ENCODE results near the gene NKX2-2. TPM values are rescaled to one million over a fixed set of nuclear protein-coding genes. Genes with fewer than 3 reads are reported as not detected.
A peak's percentile ranks its signal among the peaks of the same experiment; 100 is the strongest.

The NKX2-2 gene
- 5.7 and 19.8 TPM in 2 replicates for total RNA-seq (2014; rRNA removed; shearing (Covaris generic))

DNA sequence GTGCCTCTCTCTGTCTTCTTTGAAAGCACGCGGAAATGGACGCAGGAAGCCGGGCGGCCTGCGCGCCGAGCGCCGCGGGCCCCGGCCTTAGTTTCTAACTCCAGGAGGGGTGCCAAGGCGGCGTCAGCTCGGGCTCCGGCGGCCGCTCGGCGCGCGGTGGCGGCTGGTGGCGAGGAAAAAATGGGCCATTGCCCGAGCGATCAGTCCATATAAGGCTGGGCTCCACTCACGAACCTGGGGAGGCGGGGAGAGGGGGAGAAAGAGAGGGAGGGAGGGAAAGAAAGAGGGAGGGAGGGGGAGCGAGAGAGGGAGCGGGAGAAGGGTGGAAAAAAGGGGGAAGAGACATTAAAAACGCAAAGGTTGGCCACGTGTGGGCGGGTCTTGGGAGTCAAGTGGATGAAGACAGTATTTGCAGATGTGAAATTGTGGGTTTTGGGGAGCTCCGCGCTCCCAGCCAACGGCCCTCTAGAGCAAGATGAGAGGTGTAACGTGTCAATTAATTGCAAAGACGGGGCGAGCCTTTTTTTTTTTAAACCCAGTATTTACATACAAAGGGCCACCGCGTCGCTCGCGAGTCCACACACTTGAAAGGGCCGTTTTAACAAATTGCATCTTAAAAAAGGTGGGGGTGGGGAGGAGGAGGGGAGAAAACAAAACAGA is at the start of gene NKX2-2:
TSS of gene NKX2-2 (minus strand) at position 184 of the 660 bp plus-strand sequence. CDS start 395 bp downstream, outside the sequence.
- H3K27ac ChIP-seq = peak within 1 kb of the TSS; percentile 66
- H3K4me1 ChIP-seq (replicated peaks) = peaks cover 12% of the 10 kb centered on the region
- H3K36me3 ChIP-seq = peaks cover 35% of the 10 kb centered on the region
- peak; percentile 76 to 93 for DNase-seq (ENCODE audit: low read depth in 1 of 2, low spot score in 2 of 2)
- no peaks in the 10 kb centered on the region for H3K27me3 ChIP-seq (replicated peaks)
- H3K4me3 ChIP-seq = peak within 1 kb of the TSS; percentile 82
- no peaks in the 10 kb centered on the region for H3K9me3 ChIP-seq (replicated peaks)

DNA sequence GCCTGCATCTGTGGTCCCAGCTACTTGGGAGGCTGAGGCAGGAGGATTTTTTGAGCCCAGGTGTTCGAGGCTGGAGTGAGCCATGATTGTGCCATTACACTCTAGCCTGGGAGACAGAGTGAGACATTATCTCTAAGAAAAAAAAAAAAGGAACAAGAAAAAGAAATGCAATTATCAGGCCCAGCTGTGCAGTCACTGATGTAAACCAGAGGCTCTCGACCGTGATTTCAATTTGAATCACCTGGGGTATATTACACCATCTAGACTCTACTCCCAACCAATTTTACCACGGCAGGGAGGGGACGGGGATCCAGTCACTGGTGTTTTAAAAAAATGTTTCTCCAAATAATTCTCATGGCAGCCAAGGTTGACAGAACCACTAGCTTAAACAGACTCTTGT is 48.8 kb upstream of the NKX2-2 start:
- H3K27ac ChIP-seq = no peak overlapping the region
- H3K9me3 ChIP-seq (replicated peaks) = no peaks in the 10 kb centered on the region
- no peaks in the 10 kb centered on the region; the same call in none of the 2 replicates for H3K27me3 ChIP-seq (replicated peaks)
- DNase-seq (ENCODE audit: low read depth in 1 of 2, low spot score in 2 of 2) = no peak
- H3K36me3 ChIP-seq = no peaks in the 10 kb centered on the region
- no peak overlapping the region for H3K4me3 ChIP-seq
- no peaks in the 10 kb centered on the region for H3K4me1 ChIP-seq (replicated peaks)

DNA sequence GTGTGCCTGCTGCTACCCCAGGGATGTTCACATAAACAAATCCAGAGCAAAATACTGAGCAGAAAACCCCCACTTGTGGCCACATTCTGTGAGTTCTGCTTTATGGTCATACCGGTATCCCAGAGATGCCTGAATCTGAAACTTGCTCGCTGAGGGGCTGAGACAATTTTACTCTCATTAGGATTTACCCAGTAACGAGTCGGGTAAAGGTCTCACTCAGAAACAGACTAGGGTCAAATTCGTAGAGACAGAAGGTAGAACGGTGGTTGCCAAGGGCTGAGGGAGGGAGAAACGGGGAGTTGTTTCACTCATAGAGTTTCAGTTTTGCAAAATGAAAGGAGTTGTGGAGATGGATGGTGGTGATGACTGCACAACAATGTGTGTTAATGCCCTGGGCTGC is 45.4 kb upstream of the NKX2-2 start:
- Histone ChIP-seq H3K36me3 (no peaks in the 10 kb centered on the region), H3K9me3 (replicated peaks) (no peaks in the 10 kb centered on the region), H3K4me3 (no peak overlapping the region), H3K4me1 (replicated peaks) (no peaks in the 10 kb centered on the region), H3K27ac (no peak overlapping the region), H3K27me3 (replicated peaks) (no peaks in the 10 kb centered on the region; the same call in 1 of the 2 replicates)
- DNase-seq (ENCODE audit: low read depth in 1 of 2, low spot score in 2 of 2) = no peak

DNA sequence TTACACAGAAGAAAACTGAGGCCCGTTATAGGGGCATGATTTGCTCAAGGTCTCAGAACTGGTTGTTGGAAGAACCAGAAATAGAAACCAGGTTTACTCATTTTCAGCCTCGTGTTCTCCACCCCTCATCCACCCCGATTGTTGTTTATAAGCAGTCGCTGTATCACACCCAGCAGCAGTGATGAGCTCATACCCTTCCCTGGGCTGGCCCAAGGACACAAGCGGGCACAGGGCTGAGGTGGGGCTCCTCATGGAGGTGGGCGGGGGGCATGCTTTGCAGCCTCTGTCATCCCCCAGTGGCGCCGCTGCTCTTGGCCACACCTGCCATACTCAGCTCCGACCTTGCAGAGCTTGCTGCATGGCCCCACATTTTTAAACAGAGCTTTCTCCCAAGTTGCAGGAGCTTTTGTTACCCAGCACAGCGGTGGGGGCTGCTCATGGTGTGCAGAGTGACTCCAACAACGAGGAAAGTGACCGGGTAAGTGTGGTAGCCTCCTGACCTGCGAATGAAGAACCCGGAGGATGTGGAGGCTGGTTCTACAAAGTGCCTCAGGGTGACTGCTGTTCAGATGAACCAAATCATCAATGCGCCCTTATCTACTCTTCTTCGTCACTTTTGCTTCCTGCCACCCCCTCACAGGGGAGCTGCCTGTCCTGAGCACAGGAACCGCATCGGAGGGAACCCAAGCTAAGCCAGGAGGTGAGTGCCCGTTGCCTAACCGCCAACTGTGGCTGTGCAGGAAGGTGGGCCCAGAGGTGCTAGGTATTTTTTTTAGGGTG is 43.6 kb upstream of the NKX2-2 start:
- no peaks in the 10 kb centered on the region for H3K36me3 ChIP-seq
- H3K4me3 ChIP-seq = no peak overlapping the region
- H3K27me3 ChIP-seq (replicated peaks) = no peaks in the 10 kb centered on the region; the same call in 1 of the 2 replicates
- DNase-seq (ENCODE audit: low read depth in 1 of 2, low spot score in 2 of 2) = no peak
- H3K27ac ChIP-seq = no peak overlapping the region
- H3K9me3 ChIP-seq (replicated peaks) = no peaks in the 10 kb centered on the region
- H3K4me1 ChIP-seq (replicated peaks) = no peaks in the 10 kb centered on the region

DNA sequence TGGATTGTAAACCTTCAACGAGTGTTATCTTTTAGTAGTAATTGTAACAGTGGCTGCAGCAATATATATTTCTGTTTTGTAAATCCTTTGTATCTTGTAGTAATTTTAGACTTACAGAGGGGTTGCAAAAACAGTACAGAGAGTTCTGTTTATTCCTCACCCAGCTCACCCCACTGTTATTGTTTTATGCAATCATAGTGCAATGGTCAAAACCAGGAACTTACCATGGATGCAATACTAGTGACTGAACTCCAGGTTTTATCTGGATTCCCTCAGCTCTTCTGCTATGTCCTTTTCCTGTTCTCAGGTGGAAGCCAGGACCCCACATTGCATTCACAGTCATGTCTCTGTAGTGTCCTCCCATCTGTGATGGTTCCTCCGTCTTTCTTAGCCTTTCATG is 42.5 kb upstream of the NKX2-2 start:
- H3K4me1 ChIP-seq (replicated peaks) = no peaks in the 10 kb centered on the region
- H3K9me3 ChIP-seq (replicated peaks) = no peaks in the 10 kb centered on the region
- no peak overlapping the region for H3K27ac ChIP-seq
- no peaks in the 10 kb centered on the region for H3K36me3 ChIP-seq
- no peak for DNase-seq (ENCODE audit: low read depth in 1 of 2, low spot score in 2 of 2)
- H3K27me3 ChIP-seq (replicated peaks) = no peaks in the 10 kb centered on the region; the same call in 1 of the 2 replicates
- no peak overlapping the region for H3K4me3 ChIP-seq

DNA sequence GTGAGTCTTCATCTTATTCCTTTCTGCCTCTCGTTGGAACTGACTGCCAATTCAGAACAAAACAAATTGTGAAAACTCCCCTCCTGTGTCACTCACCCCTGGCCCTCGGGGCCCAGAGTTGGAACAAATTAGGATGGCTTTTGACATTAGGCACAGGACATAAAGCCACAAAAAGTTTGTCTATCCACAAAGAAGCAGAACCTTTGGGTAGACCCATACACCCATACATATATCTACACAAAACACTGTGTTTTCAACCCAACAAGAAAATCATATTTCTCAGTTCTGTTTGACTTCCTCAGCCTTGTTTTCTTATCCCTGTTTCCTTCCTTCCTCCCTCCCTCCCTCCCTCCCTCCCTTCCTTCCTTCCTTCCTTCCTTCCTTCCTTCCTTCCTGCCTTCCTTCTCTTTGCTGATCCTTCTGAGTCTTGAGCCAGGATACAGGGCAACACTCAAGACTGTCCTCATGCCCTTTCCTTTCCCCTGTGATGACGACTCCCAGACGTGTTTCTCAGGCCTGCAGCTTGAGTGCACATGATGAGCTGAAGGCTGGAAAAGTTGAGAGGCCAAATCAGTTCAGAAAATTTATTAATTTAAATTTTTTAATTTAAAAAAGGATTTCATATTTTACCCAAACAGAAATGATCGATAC is 41.7 kb upstream of the NKX2-2 start:
- H3K27ac ChIP-seq = no peak overlapping the region

DNA sequence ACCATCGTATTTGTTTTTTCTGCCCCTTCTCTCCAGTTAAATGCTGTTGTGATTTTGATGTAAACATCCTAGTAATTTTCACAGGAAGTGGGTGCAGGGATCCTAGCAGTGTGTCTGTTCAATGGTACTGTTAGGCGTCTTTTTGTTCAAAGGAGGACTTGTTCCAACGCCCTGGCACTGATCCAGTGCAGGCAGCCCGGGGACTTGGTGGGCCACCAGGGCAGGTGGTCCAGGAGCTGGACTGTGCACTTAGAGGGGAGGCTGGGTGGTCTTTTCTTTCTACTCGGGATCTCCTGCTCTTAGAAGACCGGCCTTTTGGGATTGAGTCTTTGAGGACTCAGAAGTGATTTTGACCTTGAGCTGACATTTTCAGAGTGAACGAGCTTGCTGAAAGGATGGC is 41.1 kb upstream of the NKX2-2 start:
- no peaks in the 10 kb centered on the region for H3K27me3 ChIP-seq (replicated peaks)
- no peak for DNase-seq (ENCODE audit: low read depth in 1 of 2, low spot score in 2 of 2)
- H3K36me3 ChIP-seq = no peaks in the 10 kb centered on the region
- H3K4me1 ChIP-seq (replicated peaks) = no peaks in the 10 kb centered on the region
- no peak overlapping the region for H3K27ac ChIP-seq
- H3K9me3 ChIP-seq (replicated peaks) = no peaks in the 10 kb centered on the region
- H3K4me3 ChIP-seq = no peak overlapping the region

More for the DNA sequence above, 41.7 kb upstream of the NKX2-2 start:
- no peaks in the 10 kb centered on the region; the same call in 1 of the 2 replicates for H3K27me3 ChIP-seq (replicated peaks)
- DNase-seq (ENCODE audit: low read depth in 1 of 2, low spot score in 2 of 2) = no peak
- H3K36me3 ChIP-seq = no peaks in the 10 kb centered on the region
- no peaks in the 10 kb centered on the region for H3K9me3 ChIP-seq (replicated peaks)
- H3K4me1 ChIP-seq (replicated peaks) = no peaks in the 10 kb centered on the region
- no peak overlapping the region for H3K4me3 ChIP-seq

DNA sequence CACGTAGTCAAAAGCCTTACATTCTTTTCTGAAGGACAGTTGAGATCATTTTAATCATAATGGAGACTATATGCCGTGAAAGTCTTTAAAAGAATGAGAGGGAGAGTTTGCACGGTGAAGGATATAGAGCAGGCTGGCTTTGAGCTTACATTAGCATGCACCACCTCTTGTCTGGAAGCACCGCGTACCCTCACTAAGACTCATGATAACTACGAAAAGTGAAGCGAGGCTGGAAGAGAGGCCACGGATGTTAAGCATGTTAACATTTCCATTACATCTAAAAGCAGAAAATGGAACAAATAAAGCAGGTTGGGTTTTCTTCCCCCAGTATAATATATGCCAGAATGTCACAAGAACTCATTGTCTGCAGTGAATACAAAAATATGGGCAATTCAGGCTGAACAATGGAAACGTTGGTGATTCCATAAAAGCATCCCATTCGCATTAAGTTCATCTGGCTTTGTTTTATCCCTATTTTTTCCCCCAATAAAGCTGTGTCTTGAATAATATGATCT is 40.6 kb upstream of the NKX2-2 start:
- H3K4me3 ChIP-seq = no peak overlapping the region
- DNase-seq (ENCODE audit: low read depth in 1 of 2, low spot score in 2 of 2) = no peak
- no peaks in the 10 kb centered on the region for H3K4me1 ChIP-seq (replicated peaks)
- no peaks in the 10 kb centered on the region for H3K27me3 ChIP-seq (replicated peaks)
- no peaks in the 10 kb centered on the region for H3K36me3 ChIP-seq
- no peak overlapping the region for H3K27ac ChIP-seq
- H3K9me3 ChIP-seq (replicated peaks) = no peaks in the 10 kb centered on the region

DNA sequence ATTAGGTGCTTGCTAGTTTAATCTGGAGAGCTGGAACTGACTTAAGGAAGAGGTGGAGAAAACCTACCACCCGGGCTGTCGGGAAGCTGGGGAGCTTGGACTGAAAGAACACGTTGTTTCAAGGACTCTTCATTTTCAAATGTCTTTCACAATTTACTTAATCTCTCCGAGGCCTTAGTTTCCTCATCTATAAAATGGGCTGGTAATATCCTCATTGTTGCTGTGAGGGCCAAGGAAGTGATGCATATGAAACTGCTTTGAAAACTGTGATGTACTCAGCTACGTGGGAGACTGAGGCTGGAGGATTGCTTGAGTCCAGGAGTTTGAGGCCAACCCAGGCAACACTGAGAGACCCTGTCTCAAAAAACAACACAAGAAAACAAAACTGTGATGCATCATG is 36.7 kb upstream of the NKX2-2 start:
- no peaks in the 10 kb centered on the region for H3K27me3 ChIP-seq (replicated peaks)
- no peak overlapping the region for H3K27ac ChIP-seq
- H3K36me3 ChIP-seq = no peaks in the 10 kb centered on the region
- no peak overlapping the region for H3K4me3 ChIP-seq
- no peak for DNase-seq (ENCODE audit: low read depth in 1 of 2, low spot score in 2 of 2)
- H3K9me3 ChIP-seq (replicated peaks) = no peaks in the 10 kb centered on the region
- H3K4me1 ChIP-seq (replicated peaks) = no peaks in the 10 kb centered on the region

DNA sequence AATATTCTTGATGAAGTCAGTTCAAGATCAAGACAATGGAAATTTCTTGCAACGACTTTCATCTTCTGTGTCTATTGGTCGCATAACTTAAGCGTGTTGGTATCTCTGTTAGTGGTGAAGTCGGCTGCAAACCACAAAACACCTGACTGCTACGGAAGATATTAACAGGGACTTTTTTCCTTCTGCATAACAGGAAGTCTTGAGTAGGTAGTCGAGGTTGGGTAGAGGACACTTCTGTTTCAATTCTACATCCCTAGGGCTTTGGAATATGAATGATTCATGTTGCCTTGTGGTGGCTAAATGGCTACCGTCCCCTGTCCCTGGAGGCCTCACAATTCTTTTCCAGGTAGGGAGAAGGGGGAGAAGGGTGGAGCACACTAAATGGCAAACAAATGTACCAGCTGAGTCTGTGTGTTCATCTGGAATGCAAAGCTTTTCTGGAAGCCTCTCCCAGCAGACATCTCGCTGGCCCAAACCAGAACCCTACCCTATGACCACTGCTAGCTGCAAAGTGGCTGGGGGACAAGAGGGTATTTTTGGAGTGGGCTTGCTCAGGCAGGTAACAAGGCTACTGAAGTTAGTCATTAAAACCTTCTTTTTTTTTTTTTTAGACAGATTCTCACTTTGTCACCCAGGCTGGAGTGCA is 34.6 kb upstream of the NKX2-2 start:
- no peak overlapping the region for H3K4me3 ChIP-seq
- H3K36me3 ChIP-seq = no peaks in the 10 kb centered on the region
- no peak for DNase-seq (ENCODE audit: low read depth in 1 of 2, low spot score in 2 of 2)

DNA sequence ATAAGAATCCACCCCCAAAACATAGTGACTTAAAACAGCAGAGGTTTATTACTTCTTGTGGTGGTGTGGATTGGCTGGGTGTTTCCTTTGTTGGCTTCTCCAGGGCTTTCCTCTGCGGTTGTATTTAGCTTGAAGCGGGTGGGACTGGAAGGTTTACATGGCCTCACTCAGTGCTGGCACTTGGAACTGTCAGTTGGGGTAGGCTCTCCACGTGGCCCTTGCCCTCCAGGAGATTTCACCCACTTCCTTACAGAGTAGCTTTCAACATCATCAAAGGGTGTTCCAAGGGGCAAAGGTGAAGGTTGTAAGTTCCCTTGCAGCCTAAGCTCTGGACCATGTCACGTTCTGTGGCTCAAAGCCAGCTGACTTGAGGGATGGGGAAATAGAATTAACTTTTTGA is 32.5 kb upstream of the NKX2-2 start:
- DNase-seq (ENCODE audit: low read depth in 1 of 2, low spot score in 2 of 2) = no peak
- H3K9me3 ChIP-seq (replicated peaks) = no peaks in the 10 kb centered on the region
- H3K27ac ChIP-seq = no peak overlapping the region
- H3K36me3 ChIP-seq = no peaks in the 10 kb centered on the region
- H3K27me3 ChIP-seq (replicated peaks) = no peaks in the 10 kb centered on the region
- H3K4me3 ChIP-seq = no peak overlapping the region
- H3K4me1 ChIP-seq (replicated peaks) = no peaks in the 10 kb centered on the region

More for the DNA sequence above, 34.6 kb upstream of the NKX2-2 start:
- Histone ChIP-seq H3K27me3 (replicated peaks) (no peaks in the 10 kb centered on the region), H3K27ac (no peak overlapping the region), H3K9me3 (replicated peaks) (no peaks in the 10 kb centered on the region), H3K4me1 (replicated peaks) (no peaks in the 10 kb centered on the region)

DNA sequence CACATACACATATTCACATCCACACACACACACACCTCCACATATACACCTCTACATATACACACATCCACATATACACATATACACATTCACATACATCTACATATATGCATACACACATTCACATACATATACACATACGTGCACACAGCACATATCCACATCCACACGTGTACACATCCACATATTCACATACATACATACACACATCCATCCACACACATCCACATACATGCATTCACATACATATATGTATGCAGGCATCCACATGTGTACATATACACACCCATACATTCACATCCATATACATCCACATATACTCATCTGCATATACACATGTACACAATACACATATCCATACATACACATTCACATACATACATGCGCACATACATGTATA is 25.6 kb upstream of the NKX2-2 start:
- no peak overlapping the region for H3K4me3 ChIP-seq
- DNase-seq (ENCODE audit: low read depth in 1 of 2, low spot score in 2 of 2) = no peak
- no peaks in the 10 kb centered on the region for H3K36me3 ChIP-seq
- H3K27ac ChIP-seq = no peak overlapping the region
- H3K9me3 ChIP-seq (replicated peaks) = no peaks in the 10 kb centered on the region
- no peaks in the 10 kb centered on the region for H3K4me1 ChIP-seq (replicated peaks)
- no peaks in the 10 kb centered on the region for H3K27me3 ChIP-seq (replicated peaks)

DNA sequence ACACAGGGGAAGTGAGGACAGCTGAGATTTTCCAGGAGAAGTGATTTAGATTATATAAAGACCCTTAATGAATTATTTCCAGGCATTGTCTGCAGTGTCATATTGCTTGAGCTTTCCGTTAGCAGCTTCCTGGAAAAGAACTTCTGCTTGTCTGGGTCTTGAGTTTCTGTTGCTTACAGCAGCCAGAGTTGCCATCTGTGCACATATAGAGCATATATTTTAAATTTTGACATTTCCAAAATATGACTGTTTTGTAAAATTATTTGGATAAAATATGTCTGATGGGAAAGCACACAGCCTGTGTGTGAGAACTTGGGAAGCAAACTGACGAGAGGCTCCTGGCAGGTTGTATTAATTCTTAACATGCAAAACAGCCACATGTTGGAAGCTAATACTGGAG is 21.0 kb upstream of the NKX2-2 start:
- Histone ChIP-seq H3K4me3 (no peak overlapping the region), H3K4me1 (replicated peaks) (no peaks in the 10 kb centered on the region), H3K9me3 (replicated peaks) (no peaks in the 10 kb centered on the region), H3K27me3 (replicated peaks) (no peaks in the 10 kb centered on the region), H3K36me3 (no peaks in the 10 kb centered on the region), H3K27ac (no peak overlapping the region)
- DNase-seq (ENCODE audit: low read depth in 1 of 2, low spot score in 2 of 2) = no peak

Measured in SJSA1 (cell line).